K562 (cell line): ENCODE data around the gene GNG3. TPM values are rescaled to one million over a fixed set of nuclear protein-coding genes. Genes with fewer than 3 reads are reported as not detected.

ENCODE experiments used
- AFF1 ChIP-seq, 2 experiments: fragments of 450-650 bp; IDR thresholded peaks; 2 replicates each; pipeline ENCODE4 v1.6.1; 2018; ENCODE audit warnings: mild to moderate bottlenecking in 2 of 2, low read depth in 1 of 2; ENCODE audit not compliant: partially characterized antibody in 2 of 2
- BRD4 ChIP-seq: fragments of 200-600 bp; sonication (generic); IDR thresholded peaks from 2 replicates; pipeline ENCODE4 v1.6.1; 2017; ENCODE audit warnings: inconsistent platforms
- CC2D1A ChIP-seq: fragments of 450-650 bp; IDR thresholded peaks from 2 replicates; pipeline ENCODE4 v1.6.1; 2017; ENCODE audit warnings: mild to moderate bottlenecking
- JUND ChIP-seq, 2 experiments: IDR thresholded peaks; 2 replicates in 1 of 2; 3 replicates in 1 of 2; pipeline ENCODE4 v1.6.1; 2011; ENCODE audit warnings: borderline replicate concordance in 2 of 2, low read depth in 2 of 2, low read length in 2 of 2, improper control_type of control experiment in 1 of 2, missing biosample characterization in 1 of 2, missing genetic modification characterization in 1 of 2, missing genetic modification reagents in 1 of 2
- NEUROD1 ChIP-seq: fragments of 150-350 bp; IDR thresholded peaks from 2 replicates; pipeline ENCODE4 v1.6.1; 2014; ENCODE audit warnings: borderline replicate concordance, low read length, low read depth; ENCODE audit not compliant: partially characterized antibody
- PBX2 ChIP-seq, 2 experiments: IDR thresholded peaks in 1 of 2; conservative IDR thresholded peaks in 1 of 2; 2 replicates each; pipeline ENCODE4 v1.6.1; 2016; ENCODE audit warnings: low read depth in 2 of 2, mild to moderate bottlenecking in 1 of 2, missing compliant biosample characterization in 1 of 2, missing genetic modification characterization in 1 of 2, moderate library complexity in 1 of 2
- POLR2G ChIP-seq: fragments of 200-400 bp; formaldehyde crosslinking; IDR thresholded peaks from 2 replicates; pipeline ENCODE4 v1.6.1; 2017; ENCODE audit warnings: low read depth, mild to moderate bottlenecking, antibody characterized with exemption, low read length, moderate library complexity
- RFX7 ChIP-seq: fragments of 250-450 bp; sonication (Bioruptor Pico); IDR thresholded peaks from 2 replicates; pipeline ENCODE4 v1.5.1; 2021; ENCODE audit warnings: mild to moderate bottlenecking
- SMAD2 ChIP-seq: fragments of 150-350 bp; IDR thresholded peaks from 2 replicates; pipeline ENCODE4 v1.6.1; 2014; ENCODE audit warnings: low read depth, mild to moderate bottlenecking, low read length
- polyA plus RNA-seq, 8 experiments: library from polyadenylated mRNA; depleted of rRNA in 4 of 8; stranded (reverse) in 5 of 8; unstranded in 3 of 8; fragments of >200 nt; fragmentation: Nextera tagmentation in 2 of 8; fragmentation: Illumina TruSeq in 1 of 8; extraction: Ambion mirVana in 2 of 8; extraction: Trizol in 1 of 8; gene quantifications; 2 replicates each; pipeline versions ENCODE4 v1.2.1 to v1.2.3, GENCODE V29; 2011 to 2014; ENCODE audit warnings: inconsistent platforms in 1 of 8, missing spikeins in 1 of 8
- total RNA-seq, 7 experiments: library from RNA; depleted of rRNA in 6 of 7; stranded (reverse); fragments of >200 nt in 6 of 7; fragmentation: Illumina TruSeq in 2 of 7; extraction: Trizol in 2 of 7; gene quantifications; 2 replicates each; pipeline versions ENCODE4 v1.2.1 to v1.2.3, GENCODE V29; 2011 to 2021; ENCODE audit warnings: low replicate concordance in 1 of 7
- TF ChIP-seq, protein P1 (sequence below): fragments of 450-650 bp; IDR thresholded peaks from 2 replicates; pipeline ENCODE4 v1.6.1; 2018; ENCODE audit not compliant: partially characterized antibody
- TF ChIP-seq, protein P2 (sequence below): sonication (generic); formaldehyde crosslinking; IDR thresholded peaks from 2 replicates; pipeline ENCODE4 v1.8.0; 2022; ENCODE audit warnings: mild to moderate bottlenecking, missing genetic modification reagents
- TF ChIP-seq, protein P3 (sequence below): fragments of 250-450 bp; sonication (Bioruptor Pico); IDR thresholded peaks from 2 replicates; pipeline ENCODE4 v1.5.0; 2020; ENCODE audit warnings: mild to moderate bottlenecking

Gene GNG3
- total and polyA plus RNA-seq, 9 of the 15 experiments (the other 6 are each of a cell fraction or from before 2014, with no cell fraction given) = 0.07 TPM; not detected in 8

GRCh38 chr11:62671608-62672389 lies 35.7 kb upstream of the GNG3 start, which contains the start of the genes LBHD1 and UQCC3 (continued):
- TF ChIP-seq PBX2 (CRISPR knock-in tag; IDR thresholded peaks at IDR 0.05; ENCODE audit: low read depth) = no peak
- TF ChIP-seq PBX2 (tag; conservative IDR thresholded peaks at IDR 0.05; ENCODE audit: low read depth) = no peak
- TF ChIP-seq, protein P1, sequence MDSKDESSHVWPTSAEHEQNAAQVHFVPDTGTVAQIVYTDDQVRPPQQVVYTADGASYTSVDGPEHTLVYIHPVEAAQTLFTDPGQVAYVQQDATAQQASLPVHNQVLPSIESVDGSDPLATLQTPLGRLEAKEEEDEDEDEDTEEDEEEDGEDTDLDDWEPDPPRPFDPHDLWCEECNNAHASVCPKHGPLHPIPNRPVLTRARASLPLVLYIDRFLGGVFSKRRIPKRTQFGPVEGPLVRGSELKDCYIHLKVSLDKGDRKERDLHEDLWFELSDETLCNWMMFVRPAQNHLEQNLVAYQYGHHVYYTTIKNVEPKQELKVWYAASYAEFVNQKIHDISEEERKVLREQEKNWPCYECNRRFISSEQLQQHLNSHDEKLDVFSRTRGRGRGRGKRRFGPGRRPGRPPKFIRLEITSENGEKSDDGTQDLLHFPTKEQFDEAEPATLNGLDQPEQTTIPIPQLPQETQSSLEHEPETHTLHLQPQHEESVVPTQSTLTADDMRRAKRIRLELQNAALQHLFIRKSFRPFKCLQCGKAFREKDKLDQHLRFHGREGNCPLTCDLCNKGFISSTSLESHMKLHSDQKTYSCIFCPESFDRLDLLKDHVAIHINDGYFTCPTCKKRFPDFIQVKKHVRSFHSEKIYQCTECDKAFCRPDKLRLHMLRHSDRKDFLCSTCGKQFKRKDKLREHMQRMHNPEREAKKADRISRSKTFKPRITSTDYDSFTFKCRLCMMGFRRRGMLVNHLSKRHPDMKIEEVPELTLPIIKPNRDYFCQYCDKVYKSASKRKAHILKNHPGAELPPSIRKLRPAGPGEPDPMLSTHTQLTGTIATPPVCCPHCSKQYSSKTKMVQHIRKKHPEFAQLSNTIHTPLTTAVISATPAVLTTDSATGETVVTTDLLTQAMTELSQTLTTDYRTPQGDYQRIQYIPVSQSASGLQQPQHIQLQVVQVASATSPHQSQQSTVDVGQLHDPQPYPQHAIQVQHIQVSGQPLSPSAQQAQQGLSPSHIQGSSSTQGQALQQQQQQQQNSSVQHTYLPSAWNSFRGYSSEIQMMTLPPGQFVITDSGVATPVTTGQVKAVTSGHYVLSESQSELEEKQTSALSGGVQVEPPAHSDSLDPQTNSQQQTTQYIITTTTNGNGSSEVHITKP = peak; percentile 56
- TF ChIP-seq, protein P2, sequence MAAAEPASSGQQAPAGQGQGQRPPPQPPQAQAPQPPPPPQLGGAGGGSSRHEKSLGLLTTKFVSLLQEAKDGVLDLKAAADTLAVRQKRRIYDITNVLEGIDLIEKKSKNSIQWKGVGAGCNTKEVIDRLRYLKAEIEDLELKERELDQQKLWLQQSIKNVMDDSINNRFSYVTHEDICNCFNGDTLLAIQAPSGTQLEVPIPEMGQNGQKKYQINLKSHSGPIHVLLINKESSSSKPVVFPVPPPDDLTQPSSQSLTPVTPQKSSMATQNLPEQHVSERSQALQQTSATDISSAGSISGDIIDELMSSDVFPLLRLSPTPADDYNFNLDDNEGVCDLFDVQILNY (CRISPR knock-in tag) = peak; percentile 79
- no peak for TF ChIP-seq SMAD2
- TF ChIP-seq RFX7 (CRISPR knock-in tag) = no peak
- TF ChIP-seq, protein P3, sequence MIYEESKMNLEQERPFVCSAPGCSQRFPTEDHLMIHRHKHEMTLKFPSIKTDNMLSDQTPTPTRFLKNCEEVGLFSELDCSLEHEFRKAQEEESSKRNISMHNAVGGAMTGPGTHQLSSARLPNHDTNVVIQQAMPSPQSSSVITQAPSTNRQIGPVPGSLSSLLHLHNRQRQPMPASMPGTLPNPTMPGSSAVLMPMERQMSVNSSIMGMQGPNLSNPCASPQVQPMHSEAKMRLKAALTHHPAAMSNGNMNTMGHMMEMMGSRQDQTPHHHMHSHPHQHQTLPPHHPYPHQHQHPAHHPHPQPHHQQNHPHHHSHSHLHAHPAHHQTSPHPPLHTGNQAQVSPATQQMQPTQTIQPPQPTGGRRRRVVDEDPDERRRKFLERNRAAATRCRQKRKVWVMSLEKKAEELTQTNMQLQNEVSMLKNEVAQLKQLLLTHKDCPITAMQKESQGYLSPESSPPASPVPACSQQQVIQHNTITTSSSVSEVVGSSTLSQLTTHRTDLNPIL (CRISPR knock-in tag) = no peak
- no peak for TF ChIP-seq AFF1 (IDR thresholded peaks at IDR 0.05; ENCODE audit: low read depth in 1 of 2, partially characterized antibody in 2 of 2)
- TF ChIP-seq NEUROD1 = no peak
- TF ChIP-seq BRD4 = no peak
- no peak; the same call in 1 of the 2 replicates for TF ChIP-seq CC2D1A
- peak; percentile 90 for TF ChIP-seq POLR2G
- no peak for TF ChIP-seq JUND (IDR thresholded peaks at IDR 0.05; ENCODE audit: borderline replicate concordance, low read depth, low read length)
- peak; percentile 3; the same call in 1 of the 3 replicates for TF ChIP-seq JUND (tag; IDR thresholded peaks at IDR 0.05; ENCODE audit: borderline replicate concordance, low read depth, low read length)
